ENCODE results near the gene UTF1. TPM values are rescaled to one million over a fixed set of nuclear protein-coding genes. Genes with fewer than 3 reads are reported as not detected.
A peak's percentile ranks its signal among the peaks of the same experiment; 100 is the strongest.

The UTF1 gene
- total RNA-seq, 1 experiment from 2014 or later = not detected

GRCh38 chr10:133247681-133248333 lies 17.8 kb downstream of the UTF1 start:
- Histone ChIP-seq H3K9me3 (no peaks in the 10 kb centered on the region), H3K36me3 (no peaks in the 10 kb centered on the region), H3K27me3 (no peaks in the 10 kb centered on the region), H3K4me3 (no peak overlapping the region)
- no peak for DNase-seq

- Histone ChIP-seq H3K27me3 (no peaks in the 10 kb centered on the region), H3K36me3 (no peaks in the 10 kb centered on the region), H3K4me3 (no peak overlapping the region), H3K9me3 (no peaks in the 10 kb centered on the region)
- no peak for DNase-seq
These were observed 18.3 kb downstream of the UTF1 start for GRCh38 chr10:133248334-133248715.

GRCh38 chr10:133249094-133249780 lies 19.2 kb downstream of the UTF1 start:
- no peak for DNase-seq
- H3K9me3 ChIP-seq = no peaks in the 10 kb centered on the region
- no peaks in the 10 kb centered on the region for H3K36me3 ChIP-seq
- H3K27me3 ChIP-seq = no peaks in the 10 kb centered on the region
- no peak overlapping the region for H3K4me3 ChIP-seq

GRCh38 chr10:133249975-133250754 lies 20.1 kb downstream of the UTF1 start:
- H3K27me3 ChIP-seq = no peaks in the 10 kb centered on the region
- no peaks in the 10 kb centered on the region for H3K9me3 ChIP-seq
- no peaks in the 10 kb centered on the region for H3K36me3 ChIP-seq
- DNase-seq = no peak
- no peak overlapping the region for H3K4me3 ChIP-seq

- no peak overlapping the region for H3K4me3 ChIP-seq
- no peaks in the 10 kb centered on the region for H3K9me3 ChIP-seq
- no peaks in the 10 kb centered on the region for H3K27me3 ChIP-seq
- DNase-seq = no peak
- no peaks in the 10 kb centered on the region for H3K36me3 ChIP-seq
These were observed 21.6 kb downstream of the UTF1 start for GRCh38 chr10:133251388-133252222.

GRCh38 chr10:133252223-133252552 lies 22.2 kb downstream of the UTF1 start:
- DNase-seq = no peak
- Histone ChIP-seq H3K36me3 (no peaks in the 10 kb centered on the region), H3K4me3 (no peak overlapping the region), H3K9me3 (no peaks in the 10 kb centered on the region), H3K27me3 (no peaks in the 10 kb centered on the region)

GRCh38 chr10:133253361-133253955 lies 23.4 kb downstream of the UTF1 start:
- H3K36me3 ChIP-seq = no peaks in the 10 kb centered on the region
- no peaks in the 10 kb centered on the region for H3K9me3 ChIP-seq
- no peaks in the 10 kb centered on the region for H3K27me3 ChIP-seq
- no peak overlapping the region for H3K4me3 ChIP-seq
- no peak for DNase-seq

- Histone ChIP-seq H3K4me3 (no peak overlapping the region), H3K9me3 (no peaks in the 10 kb centered on the region), H3K36me3 (no peaks in the 10 kb centered on the region), H3K27me3 (no peaks in the 10 kb centered on the region)
- no peak for DNase-seq
These were observed 24.6 kb downstream of the UTF1 start for GRCh38 chr10:133254421-133255120.

- H3K9me3 ChIP-seq = no peaks in the 10 kb centered on the region
- no peaks in the 10 kb centered on the region for H3K27me3 ChIP-seq
- no peak overlapping the region for H3K4me3 ChIP-seq
These were observed 25.3 kb downstream of the UTF1 start for GRCh38 chr10:133255323-133255722.

GRCh38 chr10:133257489-133258065 lies 27.6 kb downstream of the UTF1 start:
- Histone ChIP-seq H3K27me3 (no peaks in the 10 kb centered on the region), H3K4me3 (peak overlapping the region; percentile 12; the same call in 1 of the 2 replicates), H3K9me3 (no peaks in the 10 kb centered on the region), H3K36me3 (no peaks in the 10 kb centered on the region)
- peak; percentile 75 for DNase-seq

More at GRCh38 chr10:133255323-133255722, 25.3 kb downstream of the UTF1 start:
- no peaks in the 10 kb centered on the region for H3K36me3 ChIP-seq
- no peak for DNase-seq

GRCh38 chr10:133258066-133258817 lies 28.2 kb downstream of the UTF1 start:
- peak; percentile 70 for DNase-seq
- no peaks in the 10 kb centered on the region for H3K9me3 ChIP-seq
- H3K4me3 ChIP-seq = no peak overlapping the region
- no peaks in the 10 kb centered on the region for H3K27me3 ChIP-seq
- H3K36me3 ChIP-seq = no peaks in the 10 kb centered on the region

- no peaks in the 10 kb centered on the region for H3K27me3 ChIP-seq
- no peaks in the 10 kb centered on the region for H3K9me3 ChIP-seq
- H3K36me3 ChIP-seq = no peaks in the 10 kb centered on the region
- no peak overlapping the region for H3K4me3 ChIP-seq
- DNase-seq = peak; percentile 98
These were observed 29.0 kb downstream of the UTF1 start for GRCh38 chr10:133258818-133259601.

- H3K9me3 ChIP-seq = no peaks in the 10 kb centered on the region
- H3K27me3 ChIP-seq = no peaks in the 10 kb centered on the region
- DNase-seq = peak; percentile 17
- H3K4me3 ChIP-seq = no peak overlapping the region
- H3K36me3 ChIP-seq = no peaks in the 10 kb centered on the region
These were observed 29.6 kb downstream of the UTF1 start for GRCh38 chr10:133259602-133259989.

- no peaks in the 10 kb centered on the region for H3K27me3 ChIP-seq
- peak; percentile 62 for DNase-seq
- no peaks in the 10 kb centered on the region for H3K9me3 ChIP-seq
- no peaks in the 10 kb centered on the region for H3K36me3 ChIP-seq
- peak overlapping the region; percentile 51 for H3K4me3 ChIP-seq
These were observed 31.1 kb downstream of the UTF1 start for GRCh38 chr10:133260895-133261725.

Measured in MG63 (cell line).